Measurements from ENCODE around the gene PRKG1. TPM values are rescaled to one million over a fixed set of nuclear protein-coding genes. Genes with fewer than 3 reads are reported as not detected.

Gene PRKG1
- total RNA-seq, 1 experiment from 2014 or later: 7.4 TPM

- Histone ChIP-seq H3K27ac (ENCODE audit: low read length) (no peak overlapping the region), H3F3A (ENCODE audit: low read length, unreplicated experiment) (no peaks in the 10 kb centered on the region), H3K4me3 (ENCODE audit: low read length) (no peak overlapping the region), H3K27me3 (ENCODE audit: low read length) (no peaks in the 10 kb centered on the region), H3K9me3 (ENCODE audit: low read length) (peaks cover 10% of the 10 kb centered on the region; the same call in 1 of the 2 replicates), H3K4me2 (ENCODE audit: low read length) (no peak overlapping the region), H3K79me2 (ENCODE audit: low read length) (no peaks in the 10 kb centered on the region), H4K20me1 (ENCODE audit: low read length) (no peaks in the 10 kb centered on the region), H3K9ac (ENCODE audit: low read length) (no peak overlapping the region), H3K4me1 (ENCODE audit: insufficient read depth, low read length) (no peaks in the 10 kb centered on the region), H3K36me3 (ENCODE audit: low read depth, low read length) (no peaks in the 10 kb centered on the region), H2AFZ (ENCODE audit: low read length) (no peak overlapping the region), H3K9me2 (replicated peaks; ENCODE audit: low read length) (no peaks in the 10 kb centered on the region)
- no TSS peak for BruUV-seq (replicated peaks)
- intact Hi-C loops (cut with micrococcal nuclease): no loop called here
- ChIA-PET POLR2A (ENCODE audit: unreplicated experiment) (no interaction called here), CTCF (no interaction called here)
- DNase-seq (no peak), ATAC-seq (no peak)
- no peak for TF ChIP-seq CTCF (conservative IDR thresholded peaks at IDR 0.05; ENCODE audit: low read depth, low read length)
- TF ChIP-seq EZH2phosphoT487 (IDR thresholded peaks at IDR 0.05; ENCODE audit: borderline replicate concordance, low read length): no peak
- TF ChIP-seq EZH2 (IDR thresholded peaks at IDR 0.05; ENCODE audit: low read length, unreplicated experiment): no peak
These were observed 718.4 kb downstream of the PRKG1 start for GRCh38 chr10:51792678-51793077.

GRCh38 chr10:51800121-51800520 lies 725.8 kb downstream of the PRKG1 start:
- no peak overlapping the region for H3K27ac ChIP-seq (ENCODE audit: low read length)
- ATAC-seq (no peak), DNase-seq (no peak)
- no peaks in the 10 kb centered on the region for H3F3A ChIP-seq (ENCODE audit: low read length, unreplicated experiment)
- H3K4me3 ChIP-seq (ENCODE audit: low read length): no peak overlapping the region
- intact Hi-C loops (cut with micrococcal nuclease): loop anchor here (10.0 kb wide), 2 partner anchors 165 to 735 kb away; no protein-coding TSS in a partner anchor
- no peak overlapping the region for H3K9ac ChIP-seq (ENCODE audit: low read length)
- ChIA-PET POLR2A (ENCODE audit: unreplicated experiment) (no interaction called here), CTCF (no interaction called here)
- H3K27me3 ChIP-seq (ENCODE audit: low read length): no peaks in the 10 kb centered on the region
- no peak for TF ChIP-seq CTCF (conservative IDR thresholded peaks at IDR 0.05; ENCODE audit: low read depth, low read length)
- TF ChIP-seq EZH2phosphoT487 (IDR thresholded peaks at IDR 0.05; ENCODE audit: borderline replicate concordance, low read length): no peak
- H4K20me1 ChIP-seq (ENCODE audit: low read length): no peaks in the 10 kb centered on the region
- no TSS peak for BruUV-seq (replicated peaks)
- H3K4me1 ChIP-seq (ENCODE audit: insufficient read depth, low read length): peaks cover 10% of the 10 kb centered on the region
- H3K36me3 ChIP-seq (ENCODE audit: low read depth, low read length): no peaks in the 10 kb centered on the region
- no peak overlapping the region for H2AFZ ChIP-seq (ENCODE audit: low read length)
- no peak overlapping the region for H3K4me2 ChIP-seq (ENCODE audit: low read length)
- no peaks in the 10 kb centered on the region for H3K9me3 ChIP-seq (ENCODE audit: low read length)
- no peaks in the 10 kb centered on the region for H3K9me2 ChIP-seq (replicated peaks; ENCODE audit: low read length)
- H3K79me2 ChIP-seq (ENCODE audit: low read length): no peaks in the 10 kb centered on the region

GRCh38 chr10:51800725-51801424 lies 726.6 kb downstream of the PRKG1 start:
- no peaks in the 10 kb centered on the region for H3K9me2 ChIP-seq (replicated peaks; ENCODE audit: low read length)
- no peak overlapping the region for H3K4me3 ChIP-seq (ENCODE audit: low read length)
- intact Hi-C loops (cut with micrococcal nuclease): loop anchor here (10.0 kb wide), 2 partner anchors 164 to 736 kb away; no protein-coding TSS in a partner anchor
- peaks cover 17% of the 10 kb centered on the region for H3K4me1 ChIP-seq (ENCODE audit: insufficient read depth, low read length)
- no TSS peak for BruUV-seq (replicated peaks)
- DNase-seq (no peak), ATAC-seq (no peak)
- no peaks in the 10 kb centered on the region for H4K20me1 ChIP-seq (ENCODE audit: low read length)
- CTCF ChIA-PET: no interaction called here
- no peak overlapping the region for H3K27ac ChIP-seq (ENCODE audit: low read length)
- H3K9ac ChIP-seq (ENCODE audit: low read length): no peak overlapping the region
- H3K9me3 ChIP-seq (ENCODE audit: low read length): no peaks in the 10 kb centered on the region
- H3K27me3 ChIP-seq (ENCODE audit: low read length): no peaks in the 10 kb centered on the region
- TF ChIP-seq EZH2 (IDR thresholded peaks at IDR 0.05; ENCODE audit: low read length, unreplicated experiment) (no peak), CTCF (conservative IDR thresholded peaks at IDR 0.05; ENCODE audit: low read depth, low read length) (no peak), EZH2phosphoT487 (IDR thresholded peaks at IDR 0.05; ENCODE audit: borderline replicate concordance, low read length) (no peak)
- POLR2A ChIA-PET (ENCODE audit: unreplicated experiment): no interaction called here
- no peaks in the 10 kb centered on the region for H3F3A ChIP-seq (ENCODE audit: low read length, unreplicated experiment)
- H2AFZ ChIP-seq (ENCODE audit: low read length): no peak overlapping the region
- H3K36me3 ChIP-seq (ENCODE audit: low read depth, low read length): no peaks in the 10 kb centered on the region
- H3K79me2 ChIP-seq (ENCODE audit: low read length): no peaks in the 10 kb centered on the region
- no peak overlapping the region for H3K4me2 ChIP-seq (ENCODE audit: low read length)
